CD14-positive monocyte (primary cell): Measurements from ENCODE around the gene LRRK2. TPM values are rescaled to one million over a fixed set of nuclear protein-coding genes. Genes with fewer than 3 reads are reported as not detected.

Experiments
- DNase-seq, 3 donors: peaks; one replicate each; pipeline ENCODE4 v3.0.0-alpha.2; 2011 to 2022
- H2AFZ ChIP-seq: 2 replicates; pipeline ENCODE4 v1.6.0; 2012; ENCODE audit warnings: mild to moderate bottlenecking, low read depth, low read length, inconsistent platforms; ENCODE audit not compliant: insufficient read depth, poor library complexity, severe bottlenecking
- H3K27ac ChIP-seq, 2 donors: 1 replicate in 1 of 2; 2 replicates in 1 of 2; pipeline ENCODE4 v1.5.1; 2012 to 2013; ENCODE audit warnings: low read length in 2 of 2, control low read depth in 1 of 2, inconsistent platforms in 1 of 2, low read depth in 1 of 2, mild to moderate bottlenecking in 1 of 2
- H3K27me3 ChIP-seq, 2 donors: one replicate each; pipeline versions ENCODE4 v1.6.0 to v1.6.1; 2011 to 2013; ENCODE audit warnings: low read length in 2 of 2; ENCODE audit not compliant: control insufficient read depth in 2 of 2, insufficient read depth in 2 of 2
- H3K36me3 ChIP-seq, 2 donors: replicated peaks in 1 of 2; 1 replicate in 1 of 2; 2 replicates in 1 of 2; pipeline versions ENCODE4 v1.5.1 to v1.6.1; 2012 to 2013; ENCODE audit warnings: low read length in 2 of 2, control low read depth in 1 of 2, inconsistent platforms in 1 of 2, mild to moderate bottlenecking in 1 of 2; ENCODE audit not compliant: insufficient read depth in 2 of 2, control insufficient read depth in 1 of 2
- H3K4me1 ChIP-seq, 2 donors: 1 replicate in 1 of 2; 2 replicates in 1 of 2; pipeline versions ENCODE4 v1.5.1 to v1.6.1; 2012 to 2013; ENCODE audit warnings: low read length in 2 of 2, control low read depth in 1 of 2, inconsistent platforms in 1 of 2, mild to moderate bottlenecking in 1 of 2, moderate library complexity in 1 of 2; ENCODE audit not compliant: insufficient read depth in 2 of 2, control insufficient read depth in 1 of 2
- H3K4me2 ChIP-seq: replicated peaks from 2 replicates; pipeline ENCODE3; 2012; ENCODE audit warnings: low read length, moderate library complexity, mild to moderate bottlenecking; ENCODE audit not compliant: poor library complexity, severe bottlenecking; ENCODE audit errors: extremely low read depth
- H3K4me3 ChIP-seq, 3 experiments: fragments of 200-600 bp in 1 of 3; sonication (generic) in 1 of 3; replicated peaks in 1 of 3; 1 replicate in 2 of 3; 2 replicates in 1 of 3; pipeline ENCODE4 v1.5.1; 2011 to 2013; ENCODE audit warnings: low read length in 3 of 3, mild to moderate bottlenecking in 3 of 3, control low read depth in 2 of 3, low read depth in 2 of 3, inconsistent platforms in 1 of 3, moderate library complexity in 1 of 3
- H3K79me2 ChIP-seq: 2 replicates; pipeline ENCODE4 v1.6.0; 2012; ENCODE audit warnings: mild to moderate bottlenecking, control low read depth, inconsistent platforms, low read length, moderate library complexity; ENCODE audit not compliant: insufficient read depth
- H3K9ac ChIP-seq: 2 replicates; pipeline ENCODE4 v1.6.0; 2017; ENCODE audit warnings: low read length, mild to moderate bottlenecking; ENCODE audit not compliant: insufficient read depth, poor library complexity, severe bottlenecking
- H3K9me3 ChIP-seq, 2 donors: replicated peaks in 1 of 2; 1 replicate in 1 of 2; 2 replicates in 1 of 2; pipeline versions ENCODE4 v1.5.1 to v1.6.1; 2012 to 2013; ENCODE audit warnings: low read length in 2 of 2, control low read depth in 1 of 2; ENCODE audit not compliant: control insufficient read depth in 1 of 2, insufficient read depth in 1 of 2
- H4K20me1 ChIP-seq: 2 replicates; pipeline ENCODE4 v1.6.0; 2012; ENCODE audit warnings: mild to moderate bottlenecking, low read length, control low read depth, moderate library complexity; ENCODE audit not compliant: insufficient read depth
- H3K27ac Mint-ChIP-seq, 7 donors: one replicate each; pipeline ENCODE4 v1.8.0; 2020; ENCODE audit warnings: mild to moderate bottlenecking in 7 of 7, mixed read lengths in 7 of 7, moderate library complexity in 6 of 7, inconsistent platforms in 2 of 7
- H3K27me3 Mint-ChIP-seq, 3 donors: one replicate each; pipeline ENCODE4 v1.8.0; 2021 to 2022; ENCODE audit warnings: low read depth in 3 of 3, mild to moderate bottlenecking in 3 of 3, mixed read lengths in 3 of 3, moderate library complexity in 3 of 3, inconsistent platforms in 1 of 3
- H3K36me3 Mint-ChIP-seq, 2 donors: one replicate each; pipeline ENCODE4 v1.8.0; 2020; ENCODE audit warnings: mixed read lengths in 2 of 2, inconsistent platforms in 1 of 2, mild to moderate bottlenecking in 1 of 2
- H3K4me1 Mint-ChIP-seq: one replicate; pipeline ENCODE4 v1.8.0; 2020; ENCODE audit warnings: mild to moderate bottlenecking, mixed read lengths
- H3K4me3 Mint-ChIP-seq, 2 donors: one replicate each; pipeline ENCODE4 v1.8.0; 2020; ENCODE audit warnings: mild to moderate bottlenecking in 2 of 2, mixed read lengths in 2 of 2, moderate library complexity in 1 of 2
- H3K9me3 Mint-ChIP-seq, 7 donors: one replicate each; pipeline ENCODE4 v1.8.0; 2020 to 2022; ENCODE audit warnings: mixed read lengths in 7 of 7, mild to moderate bottlenecking in 6 of 7, moderate library complexity in 6 of 7, inconsistent platforms in 2 of 7
- CTCF ChIP-seq: fragments of 200-600 bp; IDR thresholded peaks from one replicate; pipeline ENCODE4 v1.8.0; 2022; ENCODE audit warnings: antibody characterized with exemption, mild to moderate bottlenecking
- WGBS: methylation state at CpG from one replicate; pipeline ENCODE4 v1.1.5; 2013; ENCODE audit warnings: missing lambda C conversion rate; ENCODE audit not compliant: insufficient coverage; 5-methylcytosine and 5-hydroxymethylcytosine counted together
- intact Hi-C, 2 donors: fragments of 100-400 bp; cut with micrococcal nuclease; formaldehyde crosslinking; loops; one replicate each; pipeline versions ENCODE4 v1.15.0 to v1.15.1; 2023
- polyA plus RNA-seq, 3 donors: library from polyadenylated mRNA; depleted of rRNA in 1 of 3; unstranded in 2 of 3; stranded (reverse) in 1 of 3; fragments of 300-500 nt in 2 of 3; fragments of >200 nt in 1 of 3; fragmentation: Illumina TruSeq in 2 of 3; gene quantifications; 1 replicate in 2 of 3; 2 replicates in 1 of 3; pipeline ENCODE4 v1.2.3, GENCODE V29; 2012 to 2021

LRRK2 gene
- polyA plus RNA-seq, 3 donors: 47.7 to 67.2 (median 47.9) TPM

- no peak for TF ChIP-seq CTCF
- peaks cover 0 to 2% (median 0%) of the 10 kb centered on the region in 3 donors for H3K27me3 Mint-ChIP-seq
- 94% methylated on average over 6 of the region's 6 CpGs for WGBS
- Histone ChIP-seq H4K20me1 (peaks cover 100% of the 10 kb centered on the region), H3K79me2 (no peaks in the 10 kb centered on the region), H3K4me1 (no peaks in the 10 kb centered on the region), H3K27ac (no peak overlapping the region), H3K27me3 (no peaks in the 10 kb centered on the region), H3K9ac (no peak overlapping the region), H3K4me2 (no peak overlapping the region), H2AFZ (no peak overlapping the region), H3K36me3 (peaks cover 84 to 100% of the 10 kb centered on the region in 2 donors), H3K4me3 (no peak overlapping the region), H3K9me3 (no peaks in the 10 kb centered on the region)
- peaks cover 79 to 85% of the 10 kb centered on the region in 2 donors for H3K36me3 Mint-ChIP-seq
- no peaks in the 10 kb centered on the region for H3K4me1 Mint-ChIP-seq
- H3K9me3 Mint-ChIP-seq: no peaks in the 10 kb centered on the region
- no peak overlapping the region for H3K27ac Mint-ChIP-seq
- intact Hi-C loops: no loop called here
- H3K4me3 Mint-ChIP-seq: no peak overlapping the region
- no peak for DNase-seq
Observed at GRCh38 chr12:40271981-40272664, 47.3 kb downstream of the LRRK2 start.

DNA sequence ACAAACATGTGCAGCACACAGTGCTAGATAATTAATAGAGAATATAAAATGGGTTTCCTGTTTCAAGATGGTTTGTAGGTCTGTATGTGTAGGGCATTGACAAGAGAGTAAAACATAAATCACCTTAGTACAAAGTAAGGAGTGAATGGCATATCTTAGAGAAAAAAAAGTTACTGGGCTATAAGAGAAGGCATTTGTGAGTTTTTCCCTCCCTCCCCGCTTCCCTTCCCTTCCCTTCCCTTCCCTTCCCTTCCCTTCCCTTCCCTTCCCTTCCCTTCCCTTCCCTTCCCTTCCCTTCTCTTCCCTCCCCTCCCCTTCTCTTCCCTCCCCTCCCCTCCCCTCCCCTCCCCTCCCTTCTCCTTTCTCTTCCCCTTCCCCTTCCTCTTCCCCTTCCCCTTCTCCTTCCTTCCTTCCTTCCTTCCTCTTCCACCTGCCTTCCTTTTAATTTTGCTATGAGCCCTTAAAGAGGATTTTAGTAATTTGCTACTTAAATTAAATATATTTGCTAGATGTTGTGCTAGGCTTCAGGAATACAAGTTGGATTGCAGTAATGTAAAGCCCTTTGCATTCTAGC is 57.1 kb downstream of the LRRK2 start:
- Histone ChIP-seq H3K4me1 (no peaks in the 10 kb centered on the region), H2AFZ (no peak overlapping the region), H3K4me3 (no peak overlapping the region), H3K27ac (no peak overlapping the region), H3K79me2 (peaks cover under 1% of the 10 kb centered on the region), H4K20me1 (peaks cover 71% of the 10 kb centered on the region), H3K9me3 (no peaks in the 10 kb centered on the region), H3K27me3 (no peaks in the 10 kb centered on the region), H3K36me3 (peaks cover 65 to 71% of the 10 kb centered on the region in 2 donors), H3K9ac (no peak overlapping the region), H3K4me2 (no peak overlapping the region)
- DNase-seq: no peak
- no peak for TF ChIP-seq CTCF
- H3K27me3 Mint-ChIP-seq: no peaks in the 10 kb centered on the region
- H3K4me1 Mint-ChIP-seq: no peaks in the 10 kb centered on the region
- H3K36me3 Mint-ChIP-seq: peaks cover 54 to 72% of the 10 kb centered on the region in 2 donors
- H3K9me3 Mint-ChIP-seq: peaks cover 0 to 3% (median 0%) of the 10 kb centered on the region in 7 donors
- WGBS: no CpG with 5 or more reads among the region's 1 CpG
- intact Hi-C loops: loop anchor here in 1 of 2 donors (10.0 kb wide), 1 partner anchor 53 kb away; no protein-coding TSS in a partner anchor
- peak overlapping the region in 1 of 7 donors; percentile 7 for H3K27ac Mint-ChIP-seq
- H3K4me3 Mint-ChIP-seq: no peak overlapping the region
